ENCODE data around the gene TRIP4.
"Not testable (repeated sequence)": the region's sequence is repeated elsewhere in the genome, so short reads cannot be mapped to it uniquely, and the experiment has no call there.

TRIP4 gene

GRCh38 chr15:64490598-64491259 is 103.1 kb downstream of the TRIP4 start:
- no peak for DNase-seq

GRCh38 chr15:64493641-64494040 is 106.0 kb downstream of the TRIP4 start:
- no peak for DNase-seq

GRCh38 chr15:64495968-64496367 is 108.3 kb downstream of the TRIP4 start:
- not testable (repeated sequence) for DNase-seq

GRCh38 chr15:64500695-64501395 is 113.2 kb downstream of the TRIP4 start:
- no peak for DNase-seq

GRCh38 chr15:64501396-64501715 is 113.7 kb downstream of the TRIP4 start:
- no peak for DNase-seq

DNA sequence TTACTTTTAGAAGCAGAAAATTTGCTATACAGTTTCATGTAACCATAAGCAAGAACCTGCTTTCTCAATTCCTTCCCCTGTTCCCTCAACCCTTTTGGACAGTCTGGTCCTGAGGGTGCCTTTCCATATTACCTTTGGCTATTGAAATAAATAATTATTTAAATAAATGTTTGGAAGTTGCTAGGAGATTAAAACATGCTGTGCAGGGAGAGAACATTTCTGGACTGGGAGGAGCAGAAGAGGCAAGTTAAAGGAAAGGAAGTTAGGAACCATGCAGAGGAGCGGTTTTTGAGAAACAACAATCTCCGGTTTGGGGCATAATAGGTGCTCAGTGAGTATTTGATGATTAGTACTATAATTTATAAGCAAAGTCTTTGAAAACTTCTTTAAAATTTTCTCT is 114.5 kb downstream of the TRIP4 start:
- no peak for DNase-seq

DNA sequence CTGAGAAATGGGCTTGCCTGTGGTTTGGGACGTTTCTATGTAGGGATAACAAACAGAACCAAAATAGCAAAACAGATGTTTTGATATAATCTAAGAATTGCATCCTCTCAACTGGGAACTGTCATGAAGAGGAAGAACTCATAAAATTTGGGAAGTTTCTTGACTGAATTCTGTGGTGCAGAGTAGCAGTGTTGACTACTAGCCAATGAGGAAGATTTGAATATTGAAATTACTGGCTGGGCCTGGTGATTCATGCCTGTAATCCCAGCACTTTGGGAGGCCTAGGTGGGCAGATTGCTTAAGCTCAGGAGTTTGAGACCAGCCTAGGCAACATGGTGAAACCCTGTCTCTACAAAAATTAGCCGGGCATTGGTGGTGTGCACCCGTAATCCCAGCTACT is 114.9 kb downstream of the TRIP4 start:
- DNase-seq = no peak

DNA sequence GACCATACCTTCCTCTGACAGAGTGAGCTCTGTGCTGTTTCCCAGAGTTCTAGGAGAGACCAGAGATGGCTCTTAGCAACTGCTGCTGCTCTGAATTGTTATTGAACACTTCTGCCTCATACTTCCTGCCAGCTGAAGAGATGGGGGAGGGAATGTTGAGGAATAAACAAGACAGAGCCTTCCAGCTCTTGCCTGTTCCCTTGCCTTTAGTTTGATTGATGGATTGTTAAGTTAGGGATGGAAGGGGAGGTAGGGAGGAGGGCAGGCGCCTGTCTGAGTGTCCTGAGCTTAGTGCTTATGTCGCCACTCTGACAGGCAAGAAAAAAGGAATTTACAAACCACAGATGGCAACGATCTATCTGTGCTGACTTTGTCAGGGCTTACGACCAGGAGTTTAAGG is 115.6 kb downstream of the TRIP4 start:
- DNase-seq = no peak

- DNase-seq = no peak
Observed at GRCh38 chr15:64503640-64504039, 116.0 kb downstream of the TRIP4 start.
